Urinary bladder (tissue), 4 donors: ENCODE results near the gene LRTM1. TPM values are rescaled to one million over a fixed set of nuclear protein-coding genes. Genes with fewer than 3 reads are reported as not detected.

Experiments used
- DNase-seq: peaks from one replicate; pipeline ENCODE4 v3.0.0-alpha.2; 2015; ENCODE audit errors: extremely low spot score
- H3K27ac ChIP-seq: one replicate; pipeline ENCODE4 v1.5.1; 2013; ENCODE audit warnings: low read depth, mild to moderate bottlenecking, moderate library complexity
- H3K36me3 ChIP-seq: one replicate; pipeline ENCODE4 v1.6.1; 2013; ENCODE audit warnings: mild to moderate bottlenecking, moderate library complexity; ENCODE audit not compliant: insufficient read depth
- H3K4me1 ChIP-seq: one replicate; pipeline ENCODE4 v1.6.1; 2013; ENCODE audit warnings: mild to moderate bottlenecking, moderate library complexity; ENCODE audit not compliant: insufficient read depth
- H3K4me3 ChIP-seq: one replicate; pipeline ENCODE4 v1.5.1; 2013; ENCODE audit warnings: low read depth, low read length
- WGBS: extraction: QIAGEN DNeasy Blood & Tissue Kit; methylation state at CpG from one replicate; pipeline ENCODE4 v1.1.7; 2013; 5-methylcytosine and 5-hydroxymethylcytosine counted together
- polyA plus RNA-seq: library from polyadenylated mRNA; stranded (reverse); fragments of 200-250 nt; gene quantifications from one replicate; pipeline ENCODE4 v1.2.3, GENCODE V29; 2013
- total RNA-seq: library from RNA; depleted of rRNA; stranded (reverse); fragments of >200 nt; gene quantifications from one replicate; pipeline ENCODE4 v1.2.3, GENCODE V29; 2014
- donor health status: healthy with polysubstance abuse.
- donor health status: healthy.

Gene LRTM1
- total RNA-seq (13.4 TPM), polyA plus RNA-seq (not detected)

DNA sequence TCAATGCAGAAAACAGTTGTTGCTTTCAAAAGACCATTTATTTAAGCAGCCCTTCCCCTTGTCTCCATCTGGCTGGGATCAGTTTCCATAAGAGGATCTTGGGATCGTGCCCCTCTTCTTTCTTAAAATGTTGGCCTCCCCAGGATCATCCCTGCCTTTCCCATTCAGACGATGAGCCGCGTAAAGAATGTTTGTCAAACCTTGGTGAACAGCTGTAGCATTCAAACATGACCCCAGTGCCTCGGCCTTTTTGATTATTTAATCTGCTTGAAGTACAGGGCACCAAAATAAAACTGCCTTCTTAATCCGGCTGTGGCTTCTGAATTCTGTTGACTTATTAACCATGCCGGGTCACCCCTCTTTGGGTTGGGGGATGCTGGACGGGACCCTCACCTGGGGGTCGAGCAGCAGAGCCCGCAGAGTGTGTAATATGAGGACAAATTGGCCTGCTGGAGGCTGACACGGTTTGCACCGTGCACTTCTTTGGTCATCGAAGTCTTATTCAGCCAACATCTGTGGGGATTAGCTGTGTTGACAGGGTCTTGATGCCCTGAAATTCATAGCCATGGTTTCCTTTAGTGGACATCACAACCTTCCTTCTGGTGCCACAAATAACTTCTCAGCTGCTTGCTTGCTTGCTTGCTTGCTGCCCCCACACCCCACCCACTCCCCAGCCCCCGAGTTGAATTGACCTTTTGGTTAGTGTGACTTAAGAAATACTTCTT, at the start of gene LRTM1:
LRTM1 (minus strand) TSS at position 14 of the 725 bp plus-strand sequence. CDS start 148 bp downstream, outside the sequence.
- no peak for DNase-seq
- H3K4me3 ChIP-seq = no peak within 1 kb of the TSS
- no peak within 1 kb of the TSS for H3K27ac ChIP-seq
- no peaks in the 10 kb centered on the region for H3K4me1 ChIP-seq
- H3K36me3 ChIP-seq = no peaks in the 10 kb centered on the region
- 67% methylated on average over 14 of the region's 14 CpGs for WGBS

DNA sequence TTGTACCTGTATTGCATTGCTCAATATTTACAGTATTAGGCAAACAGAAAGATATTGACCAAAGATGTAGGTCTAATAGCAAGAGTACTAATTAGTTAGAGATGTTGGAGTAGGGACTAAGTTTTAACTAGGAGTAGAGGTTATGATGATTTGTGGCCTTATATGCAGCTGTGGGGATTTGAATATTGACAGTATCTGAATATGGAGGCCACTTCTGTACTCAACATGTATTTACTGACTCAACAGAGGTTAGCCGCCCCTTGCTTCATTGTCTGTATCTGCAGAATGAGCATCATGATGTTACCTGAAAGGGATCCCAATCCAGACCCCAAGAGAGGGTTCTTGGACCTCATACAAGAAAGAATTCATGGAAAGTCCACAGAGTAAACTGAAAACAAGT, 49.6 kb upstream of the LRTM1 start:
- no peak overlapping the region for H3K4me3 ChIP-seq
- H3K27ac ChIP-seq = no peak overlapping the region
- no peaks in the 10 kb centered on the region for H3K36me3 ChIP-seq
- DNase-seq = no peak
- H3K4me1 ChIP-seq = no peaks in the 10 kb centered on the region
- 99% methylated on average over 1 of the region's 1 CpG for WGBS

- no peak overlapping the region for H3K4me3 ChIP-seq
- H3K36me3 ChIP-seq = no peaks in the 10 kb centered on the region
- no peaks in the 10 kb centered on the region for H3K4me1 ChIP-seq
- no peak overlapping the region for H3K27ac ChIP-seq
- no peak for DNase-seq
- 26% methylated on average over 1 of the region's 1 CpG for WGBS
Measured at GRCh38 chr3:54970895-54971294, 43.0 kb upstream of the LRTM1 start.

- no peaks in the 10 kb centered on the region for H3K4me1 ChIP-seq
- no peak for DNase-seq
- WGBS = 95% methylated on average over 3 of the region's 3 CpGs
- no peaks in the 10 kb centered on the region for H3K36me3 ChIP-seq
- H3K4me3 ChIP-seq = no peak overlapping the region
- no peak overlapping the region for H3K27ac ChIP-seq
Measured at GRCh38 chr3:54969652-54970051, 41.8 kb upstream of the LRTM1 start.

DNA sequence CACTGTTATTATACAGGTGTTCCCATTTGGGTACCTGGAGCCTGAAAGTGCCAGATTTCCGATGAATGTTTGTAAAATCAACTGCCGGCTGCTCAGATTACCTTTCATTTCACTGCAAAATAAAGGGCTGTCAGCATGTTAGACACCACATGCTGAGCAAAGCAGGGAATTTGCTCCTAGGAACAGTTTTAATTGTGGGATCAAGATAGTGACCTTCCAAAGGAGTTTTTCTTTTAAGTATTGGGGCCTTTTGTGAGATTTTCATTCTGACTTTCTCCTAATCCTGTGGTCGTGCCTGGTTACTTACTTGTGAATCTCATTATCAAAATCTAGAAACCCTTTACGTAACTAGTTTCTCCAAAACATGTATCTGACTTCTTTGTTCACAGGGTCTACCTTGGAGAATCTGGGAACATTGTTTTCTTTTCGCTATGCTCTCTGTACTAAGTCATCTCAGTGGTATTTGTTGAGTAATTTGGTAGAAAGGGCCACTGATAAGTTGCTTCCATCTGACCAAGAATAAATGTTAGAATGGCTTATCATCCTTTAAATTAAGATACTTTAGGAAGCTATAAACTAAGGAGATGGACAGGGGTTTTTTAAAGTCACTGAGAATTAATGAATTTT, 40.8 kb upstream of the LRTM1 start:
- H3K36me3 ChIP-seq = no peaks in the 10 kb centered on the region
- H3K4me3 ChIP-seq = no peak overlapping the region
- WGBS = 82% methylated on average over 5 of the region's 5 CpGs
- no peaks in the 10 kb centered on the region for H3K4me1 ChIP-seq
- DNase-seq = no peak
- H3K27ac ChIP-seq = no peak overlapping the region

DNA sequence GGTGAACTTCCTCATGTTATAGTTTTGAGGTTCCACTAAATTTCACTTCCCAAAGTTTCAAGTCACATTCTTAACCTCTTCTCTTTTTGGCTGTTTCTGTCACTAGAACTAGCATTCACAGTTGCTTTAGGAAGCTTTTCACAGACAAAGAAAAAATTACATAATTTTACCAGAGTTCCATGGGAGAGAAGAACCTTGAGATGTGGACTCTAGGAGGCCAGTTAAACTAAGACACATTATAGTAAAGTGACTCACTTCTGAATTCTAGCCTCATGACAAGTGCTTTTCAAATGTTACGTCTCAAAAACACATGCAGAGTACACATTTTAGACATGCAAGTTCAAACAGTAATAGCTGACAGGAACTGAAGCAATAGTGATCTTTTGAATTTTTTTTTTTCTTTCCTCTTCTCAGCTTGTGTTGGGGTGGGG, 39.9 kb upstream of the LRTM1 start:
- WGBS = 73% methylated on average over 1 of the region's 1 CpG
- no peak overlapping the region for H3K4me3 ChIP-seq
- no peak overlapping the region for H3K27ac ChIP-seq
- no peak for DNase-seq
- no peaks in the 10 kb centered on the region for H3K4me1 ChIP-seq
- H3K36me3 ChIP-seq = no peaks in the 10 kb centered on the region

DNA sequence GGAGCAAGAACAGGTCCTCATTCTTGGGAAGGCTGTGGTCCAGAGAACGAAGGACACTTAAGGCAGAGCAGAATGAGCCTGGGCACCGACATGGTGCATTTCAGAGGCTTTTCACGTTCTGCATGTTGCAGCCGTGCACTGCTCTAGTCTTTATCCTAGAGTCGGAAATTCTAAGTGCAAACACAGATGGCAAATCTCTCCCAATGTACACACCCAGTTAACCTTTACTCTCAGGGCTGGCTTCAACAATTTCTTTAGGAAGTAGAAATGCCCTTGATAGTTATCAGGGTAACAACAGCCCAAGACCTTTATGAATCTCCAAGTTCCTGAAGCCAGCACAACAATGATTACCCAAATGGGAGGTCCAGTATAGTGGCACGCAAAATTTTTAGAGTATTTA, 39.1 kb upstream of the LRTM1 start:
- no peak for DNase-seq
- 56% methylated on average over 6 of the region's 6 CpGs for WGBS
- no peak overlapping the region for H3K27ac ChIP-seq
- no peak overlapping the region for H3K4me3 ChIP-seq
- no peaks in the 10 kb centered on the region for H3K4me1 ChIP-seq
- H3K36me3 ChIP-seq = no peaks in the 10 kb centered on the region

DNA sequence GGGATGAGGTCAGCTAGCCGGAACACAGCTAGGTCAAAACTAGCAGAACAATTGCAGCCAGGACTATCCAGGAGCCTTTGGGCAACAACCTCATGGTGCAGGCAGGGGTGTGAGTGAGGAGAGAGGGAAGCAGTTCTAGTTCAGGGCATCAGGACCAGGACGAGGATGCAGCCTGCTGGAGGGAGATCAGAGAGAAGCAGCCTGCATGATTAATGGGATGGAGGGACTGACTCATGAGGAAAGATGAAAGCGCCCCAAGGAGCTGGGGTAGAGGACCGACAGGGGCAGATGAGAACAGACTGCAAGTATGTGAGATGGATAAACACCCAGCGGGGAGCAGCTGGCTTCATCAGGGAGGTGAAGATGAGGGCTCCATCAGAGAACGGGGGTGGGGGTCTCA, 37.9 kb upstream of the LRTM1 start:
- Histone ChIP-seq H3K4me3 (no peak overlapping the region), H3K36me3 (no peaks in the 10 kb centered on the region), H3K4me1 (no peaks in the 10 kb centered on the region), H3K27ac (no peak overlapping the region)
- WGBS = 74% methylated on average over 6 of the region's 6 CpGs
- no peak for DNase-seq

- H3K36me3 ChIP-seq = no peaks in the 10 kb centered on the region
- no peak for DNase-seq
- WGBS = 90% methylated on average over 3 of the region's 3 CpGs
- no peak overlapping the region for H3K27ac ChIP-seq
- H3K4me1 ChIP-seq = no peaks in the 10 kb centered on the region
- no peak overlapping the region for H3K4me3 ChIP-seq
Measured at GRCh38 chr3:54964081-54964480, 36.2 kb upstream of the LRTM1 start.

DNA sequence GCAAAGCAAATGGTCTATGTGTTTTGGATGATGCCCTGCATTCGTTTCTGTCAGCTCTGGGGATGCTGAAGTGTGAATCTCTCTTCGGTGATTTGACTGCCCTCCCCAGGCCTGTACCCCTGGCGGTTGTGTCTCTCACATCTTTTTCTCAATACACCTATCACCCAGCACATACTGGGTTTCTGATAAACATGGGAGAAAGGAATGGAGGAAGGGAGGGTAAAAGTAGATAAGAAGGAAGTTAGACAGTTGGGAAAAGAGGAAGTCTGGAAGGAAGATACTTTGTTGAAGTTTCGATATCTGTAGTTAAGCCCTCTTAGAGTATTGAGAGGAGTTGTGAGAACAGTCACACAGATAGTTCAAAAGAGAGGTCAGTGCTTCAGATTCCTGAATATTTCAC, 35.8 kb upstream of the LRTM1 start:
- 70% methylated on average over 4 of the region's 4 CpGs for WGBS
- Histone ChIP-seq H3K36me3 (no peaks in the 10 kb centered on the region), H3K4me3 (no peak overlapping the region), H3K27ac (no peak overlapping the region), H3K4me1 (no peaks in the 10 kb centered on the region)
- no peak for DNase-seq

DNA sequence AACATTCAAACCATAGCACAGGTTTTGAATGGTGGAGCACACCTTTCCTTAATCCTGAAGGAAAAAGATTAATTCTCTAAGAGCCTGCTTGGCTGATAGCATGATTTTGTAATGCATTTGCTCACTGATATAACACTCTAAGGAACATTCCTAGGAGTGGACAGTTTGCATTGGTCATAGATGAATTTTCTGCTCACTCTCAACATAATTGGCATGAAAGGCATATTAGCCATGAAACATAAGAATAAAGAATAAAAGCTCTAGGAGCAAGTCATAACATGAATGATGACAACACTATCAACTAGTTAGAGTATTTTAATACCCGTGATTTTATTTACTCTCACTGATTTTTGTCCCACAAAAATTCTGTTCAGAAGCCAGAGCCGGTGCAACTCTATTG, 34.3 kb upstream of the LRTM1 start:
- Histone ChIP-seq H3K27ac (no peak overlapping the region), H3K36me3 (no peaks in the 10 kb centered on the region), H3K4me3 (no peak overlapping the region), H3K4me1 (no peaks in the 10 kb centered on the region)
- no peak for DNase-seq
- WGBS = 76% methylated on average over 2 of the region's 2 CpGs

GRCh38 chr3:54960701-54961100, 32.8 kb upstream of the LRTM1 start:
- Histone ChIP-seq H3K36me3 (no peaks in the 10 kb centered on the region), H3K27ac (no peak overlapping the region), H3K4me3 (no peak overlapping the region), H3K4me1 (no peaks in the 10 kb centered on the region)
- WGBS = 56% methylated on average over 4 of the region's 4 CpGs
- DNase-seq = no peak

- no peak for DNase-seq
- H3K36me3 ChIP-seq = no peaks in the 10 kb centered on the region
- H3K27ac ChIP-seq = no peak overlapping the region
- H3K4me1 ChIP-seq = no peaks in the 10 kb centered on the region
- WGBS = 92% methylated on average over 1 of the region's 1 CpG
- no peak overlapping the region for H3K4me3 ChIP-seq
Measured at GRCh38 chr3:54960082-54960481, 32.2 kb upstream of the LRTM1 start.

GRCh38 chr3:54957711-54958110, 29.9 kb upstream of the LRTM1 start:
- 77% methylated on average over 4 of the region's 4 CpGs for WGBS

More at GRCh38 chr3:54957711-54958110, 29.9 kb upstream of the LRTM1 start:
- no peak overlapping the region for H3K4me3 ChIP-seq
- H3K36me3 ChIP-seq = no peaks in the 10 kb centered on the region
- no peak overlapping the region for H3K27ac ChIP-seq
- no peaks in the 10 kb centered on the region for H3K4me1 ChIP-seq
- no peak for DNase-seq
